Stimulated activated CD8-positive, alpha-beta memory T cell treated with anti-CD3 and anti-CD28 coated beads, Interleukin-4, amount 100 ng/mL, for 48 hours (primary cell): ENCODE data around the gene FRYL.
"Not testable (repeated sequence)": the region's sequence is repeated elsewhere in the genome, so short reads cannot be mapped to it uniquely, and the experiment has no call there.

Experiments used
- DNase-seq: peaks from one replicate; pipeline ENCODE4 v3.0.0-alpha.2; 2020

FRYL gene

DNA sequence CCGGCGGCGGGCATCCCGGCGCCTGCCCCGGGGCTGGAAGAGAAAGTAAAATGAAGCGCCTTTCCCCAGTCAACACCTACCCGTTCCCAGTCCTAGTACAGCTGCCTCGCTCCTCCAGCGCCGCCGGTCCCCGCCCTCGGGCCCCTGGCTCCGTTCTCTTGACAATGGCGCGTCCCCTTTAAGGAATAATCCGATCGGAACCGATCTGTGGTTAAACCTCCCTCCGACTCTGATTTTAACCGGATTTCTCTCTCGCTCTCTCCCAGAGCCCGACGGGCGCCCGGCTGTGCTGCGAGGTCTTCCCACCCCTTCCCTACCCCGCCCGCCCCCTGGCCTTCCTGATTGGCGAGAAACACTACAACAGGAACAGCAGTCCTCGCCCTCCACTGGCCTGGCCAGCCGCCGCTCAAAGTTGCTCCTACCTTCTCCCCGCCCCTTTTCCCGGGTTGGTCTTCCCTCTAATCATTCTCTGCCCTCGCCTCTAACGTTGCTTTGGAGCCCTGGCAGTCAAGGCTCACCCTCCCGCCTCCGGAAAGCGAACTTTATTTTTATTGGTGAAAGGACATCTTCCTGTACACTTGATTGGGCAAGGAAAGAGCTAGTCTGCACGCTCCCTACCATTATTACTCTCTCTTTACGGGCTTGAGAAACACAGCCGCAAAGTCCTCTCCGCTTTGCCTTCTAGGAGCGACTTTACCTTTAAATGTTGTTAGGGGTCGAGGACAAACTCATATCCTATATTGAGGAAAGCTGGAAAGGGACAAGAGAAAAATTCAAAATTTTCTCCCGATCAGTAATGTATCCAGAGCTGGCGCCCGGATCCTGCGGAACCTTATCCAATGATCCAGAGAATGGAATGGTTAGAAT is at the start of gene FRYL:
Gene FRYL (minus strand): TSS at position 282 of the 867 bp plus-strand sequence. CDS start 145,869 bp downstream, outside the sequence.
- DNase-seq: peak; percentile 96

DNA sequence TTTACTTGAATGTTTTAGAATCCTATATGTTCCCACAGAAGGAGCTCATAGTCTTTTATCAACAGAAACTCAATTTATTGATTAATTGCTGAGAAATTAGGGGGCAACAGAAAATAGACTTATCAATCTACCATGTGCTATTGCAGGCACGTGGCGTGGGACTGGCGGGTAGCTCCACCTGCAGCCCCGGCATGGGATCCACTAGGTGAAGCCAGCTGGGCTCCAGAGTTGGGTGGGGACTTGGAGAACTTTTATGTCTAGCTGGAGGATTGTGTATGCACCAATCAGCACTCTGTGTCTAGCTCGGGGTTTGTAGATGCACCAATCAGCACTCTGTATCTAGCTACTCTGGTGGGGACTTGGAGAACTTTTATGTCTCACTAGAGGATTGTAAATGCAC is 47.5 kb upstream of the FRYL start:
- DNase-seq: no peak

DNA sequence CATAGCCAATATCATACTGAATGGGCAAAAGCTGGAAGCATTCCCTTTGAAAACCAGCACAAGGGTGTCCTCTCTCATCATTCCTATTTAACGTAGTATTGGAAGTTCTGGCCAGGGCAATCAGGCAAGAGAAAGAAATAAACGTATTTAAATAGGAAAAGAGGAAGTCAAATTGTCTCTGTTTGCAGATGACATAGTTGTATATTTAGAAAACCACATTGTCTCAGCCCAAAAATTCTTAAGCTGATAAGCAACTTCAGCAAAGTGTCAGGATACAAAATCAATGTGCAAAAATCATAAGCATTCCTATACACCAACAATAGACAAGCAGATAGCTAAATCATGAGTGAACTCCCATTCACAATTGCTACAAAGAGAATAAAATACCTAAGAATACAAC is 41.4 kb upstream of the FRYL start:
- DNase-seq: not testable (repeated sequence)

DNA sequence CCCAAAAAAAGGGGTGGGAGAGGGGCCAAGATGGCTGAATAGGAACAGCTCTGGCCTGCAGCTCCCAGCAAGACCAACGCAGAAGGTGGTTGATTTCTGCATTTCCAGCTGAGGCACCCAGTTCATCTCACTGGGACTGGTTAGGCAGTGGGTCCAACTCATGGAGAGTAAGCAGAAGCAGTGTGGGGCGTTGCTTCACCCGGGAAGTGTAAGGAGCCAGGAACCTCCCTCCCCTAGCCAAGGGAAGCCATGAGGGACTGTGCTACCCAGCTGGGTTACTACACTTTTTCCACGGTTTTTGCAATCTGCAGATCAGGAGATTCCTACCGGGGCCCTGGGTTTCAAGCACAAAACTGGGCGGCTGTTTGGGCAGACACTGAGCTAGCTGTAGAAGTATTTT is 36.9 kb upstream of the FRYL start:
- DNase-seq: no peak

DNA sequence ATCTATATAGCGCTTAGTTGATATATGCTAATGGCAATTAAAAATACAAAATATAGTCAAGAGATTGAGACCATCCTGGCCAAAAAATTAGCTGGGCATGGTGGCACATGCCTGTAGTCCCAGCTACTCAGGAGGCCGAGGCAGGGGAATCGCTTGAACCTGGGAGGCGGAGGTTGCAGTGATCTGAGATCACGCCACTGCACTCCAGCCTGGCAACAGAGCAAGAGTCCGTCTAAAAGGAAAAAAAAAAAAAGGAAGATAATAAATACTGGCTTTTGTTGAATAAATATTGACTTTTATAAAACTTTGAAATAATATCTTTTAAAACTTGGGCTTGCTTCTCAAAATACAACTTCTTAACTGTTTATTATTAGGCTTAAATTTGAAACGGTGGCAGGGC is 36.2 kb upstream of the FRYL start:
- DNase-seq: not testable (repeated sequence)

DNA sequence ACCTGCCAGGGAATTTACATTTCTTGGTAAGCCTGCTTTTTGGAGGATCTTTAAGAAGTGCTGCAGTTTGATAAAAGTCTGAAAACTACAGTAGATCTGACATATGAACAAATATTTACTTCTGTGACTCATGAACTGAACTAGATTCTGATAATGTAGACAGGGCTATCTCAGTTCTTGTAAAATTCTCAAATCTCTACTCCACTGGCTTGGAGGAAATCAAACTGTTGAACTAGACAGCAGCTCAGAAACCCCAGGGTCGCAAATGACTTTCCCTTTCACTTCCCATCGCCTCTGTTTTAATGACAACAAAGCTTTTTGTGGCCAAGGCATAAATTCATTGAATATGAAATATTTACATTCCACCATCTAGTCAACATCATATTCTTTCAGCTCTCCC is 35.4 kb upstream of the FRYL start:
- DNase-seq: no peak

DNA sequence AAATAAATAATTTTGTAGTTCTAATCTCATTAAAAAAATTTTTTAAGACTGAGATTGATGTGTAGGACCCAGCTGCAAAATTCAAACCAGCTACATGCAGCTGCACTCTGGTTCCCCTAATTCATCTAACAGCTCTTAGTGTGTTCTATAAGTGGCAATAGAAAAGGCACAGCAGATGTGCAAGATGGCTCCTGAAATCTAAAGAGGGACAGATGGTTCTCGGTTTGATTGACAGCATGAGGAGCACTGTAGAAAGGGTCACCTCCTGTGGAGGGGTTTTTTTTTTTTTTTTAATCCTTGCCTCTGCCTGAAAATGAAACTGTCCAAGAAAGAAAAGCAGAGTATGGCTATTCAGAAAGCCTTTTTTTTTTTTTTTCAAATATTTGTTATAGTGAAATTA is 33.9 kb upstream of the FRYL start:
- no peak for DNase-seq

DNA sequence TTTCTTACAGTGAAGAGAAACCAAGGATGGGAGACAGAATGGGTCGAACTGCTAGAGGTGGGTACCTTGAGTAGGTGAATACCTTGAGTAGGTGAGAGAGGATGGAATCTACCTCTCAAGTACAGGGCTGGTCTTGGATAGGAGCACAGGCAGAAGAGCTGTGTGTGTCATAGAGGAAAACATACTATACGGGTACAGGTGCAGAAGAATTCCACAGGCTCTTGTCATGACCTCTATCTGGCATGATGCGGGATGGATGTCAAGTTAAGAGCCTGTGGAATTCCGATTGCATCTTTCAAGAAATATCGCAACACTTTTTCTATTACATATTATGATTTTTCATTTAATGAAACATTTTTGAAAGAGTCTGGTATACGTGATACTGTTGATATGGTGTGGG is 32.8 kb upstream of the FRYL start:
- no peak for DNase-seq

DNA sequence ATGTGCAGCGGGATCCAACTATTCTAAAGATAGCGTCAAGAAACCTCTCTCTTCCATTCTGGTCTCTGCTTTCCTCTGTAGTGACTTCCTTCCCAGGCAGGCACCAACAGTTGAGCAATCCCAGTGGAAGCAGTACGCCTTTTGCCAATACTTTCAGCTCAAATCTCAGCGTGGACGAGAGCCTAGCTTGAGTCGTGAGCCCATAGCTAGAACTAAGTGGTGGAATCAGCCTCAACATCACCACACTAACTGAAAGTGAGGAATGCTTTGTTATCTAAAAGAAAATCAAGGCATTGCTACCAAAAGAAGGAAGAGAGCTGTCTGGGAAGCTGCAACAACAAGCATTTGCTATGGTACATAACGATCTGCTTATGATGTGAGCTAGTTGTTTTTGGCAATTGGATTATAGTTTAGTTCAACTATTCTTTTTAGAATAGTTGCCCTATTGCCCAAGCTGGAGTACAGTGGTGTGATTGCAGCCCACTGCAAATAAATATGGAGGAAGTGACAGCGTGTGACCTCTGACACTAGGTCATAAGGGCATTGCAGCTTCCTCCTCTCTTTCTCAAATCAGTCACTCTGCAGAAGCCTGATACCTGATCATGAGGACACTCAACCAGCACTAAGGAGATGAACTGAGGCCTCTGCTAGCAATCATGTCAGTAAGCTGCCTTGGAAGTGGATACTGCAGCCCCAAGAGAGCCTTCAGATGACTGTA is 24.7 kb upstream of the FRYL start:
- no peak for DNase-seq

DNA sequence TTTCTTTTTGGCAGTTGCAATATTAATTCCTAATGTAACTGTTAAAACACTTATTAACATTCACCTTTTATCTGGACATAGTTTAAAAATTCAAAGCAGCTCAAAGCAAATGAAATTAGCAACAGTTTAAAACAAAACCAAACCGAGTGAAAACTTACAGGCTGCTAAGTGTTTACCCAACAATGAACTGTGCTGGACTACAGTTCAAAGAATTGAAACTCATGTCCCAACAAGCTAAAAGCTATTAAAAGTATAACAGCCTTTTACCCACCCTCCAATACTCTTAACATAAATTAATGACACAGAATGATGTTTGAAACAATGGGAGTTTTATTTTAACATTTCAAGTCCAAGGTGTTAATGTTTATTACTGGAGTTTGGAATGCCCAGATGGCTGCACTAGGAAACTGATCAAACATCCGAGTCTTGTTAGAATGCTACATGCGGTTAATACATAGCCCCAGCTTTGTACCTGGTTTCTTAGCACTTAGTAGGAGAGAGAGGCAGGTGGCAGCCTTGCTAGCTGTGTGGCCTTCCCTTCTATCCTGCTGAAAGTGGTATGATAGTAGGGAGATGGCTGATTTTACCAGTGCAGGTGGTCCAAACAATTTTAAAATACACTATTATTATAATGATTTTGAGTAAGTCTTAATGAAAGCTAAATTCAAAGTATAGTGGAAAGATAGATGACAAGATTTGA is 21.1 kb upstream of the FRYL start:
- no peak for DNase-seq

DNA sequence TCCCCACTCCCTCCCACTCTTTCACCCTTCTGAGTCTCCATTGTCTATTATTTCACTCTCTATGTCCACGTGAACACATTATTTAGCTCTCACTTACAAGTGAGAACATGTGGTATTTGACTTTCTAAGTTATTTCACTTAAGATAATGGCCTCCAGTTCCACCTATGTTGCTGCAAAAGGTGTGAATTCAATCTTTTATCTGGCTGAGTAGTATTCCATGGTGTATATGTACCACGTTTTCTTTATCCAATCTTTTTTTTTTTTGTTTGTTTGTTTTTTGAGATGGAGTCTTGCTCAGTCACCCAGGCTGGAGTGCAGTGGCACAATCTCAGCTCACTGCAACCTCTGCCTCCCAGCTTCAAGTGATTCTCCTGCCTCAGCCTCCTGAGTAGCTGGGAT is 20.1 kb upstream of the FRYL start:
- not testable (repeated sequence) for DNase-seq

DNA sequence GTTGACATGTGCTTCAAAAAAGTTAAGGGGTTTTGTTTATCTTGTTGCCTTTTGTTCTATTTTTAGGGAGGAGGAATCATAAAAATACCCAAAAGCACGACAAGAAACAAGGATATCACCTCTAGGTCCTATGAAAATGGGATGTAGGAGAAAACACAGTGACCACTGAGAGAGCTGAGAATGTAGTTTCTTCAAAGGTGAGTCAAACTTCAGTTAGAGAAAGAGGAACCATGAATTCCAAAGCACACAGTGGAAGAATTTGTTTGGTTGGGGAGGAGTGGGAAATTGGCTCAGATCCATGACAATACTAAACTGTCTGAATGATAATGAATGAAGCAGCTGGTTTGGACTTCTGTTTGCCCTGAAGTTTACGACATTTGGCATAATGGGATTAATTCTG is 19.1 kb upstream of the FRYL start:
- no peak for DNase-seq

DNA sequence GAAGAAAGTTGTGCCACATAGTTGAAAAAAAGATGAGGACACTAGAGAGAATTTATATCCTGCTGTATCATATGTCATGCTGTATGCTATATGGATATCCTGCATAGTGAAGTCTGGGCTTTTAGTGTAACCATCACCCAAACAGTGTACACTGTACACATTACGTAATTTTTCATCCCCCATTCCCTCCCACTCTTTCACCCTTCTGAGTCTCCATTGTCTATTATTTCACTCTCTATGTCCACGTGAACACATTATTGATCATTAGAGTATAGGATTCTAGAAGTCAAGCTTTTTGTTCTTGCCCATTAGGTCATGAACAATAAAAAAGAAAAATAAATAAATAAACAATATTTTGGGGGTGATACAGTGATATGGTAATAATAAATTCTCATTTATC is 18.0 kb upstream of the FRYL start:
- DNase-seq: no peak

DNA sequence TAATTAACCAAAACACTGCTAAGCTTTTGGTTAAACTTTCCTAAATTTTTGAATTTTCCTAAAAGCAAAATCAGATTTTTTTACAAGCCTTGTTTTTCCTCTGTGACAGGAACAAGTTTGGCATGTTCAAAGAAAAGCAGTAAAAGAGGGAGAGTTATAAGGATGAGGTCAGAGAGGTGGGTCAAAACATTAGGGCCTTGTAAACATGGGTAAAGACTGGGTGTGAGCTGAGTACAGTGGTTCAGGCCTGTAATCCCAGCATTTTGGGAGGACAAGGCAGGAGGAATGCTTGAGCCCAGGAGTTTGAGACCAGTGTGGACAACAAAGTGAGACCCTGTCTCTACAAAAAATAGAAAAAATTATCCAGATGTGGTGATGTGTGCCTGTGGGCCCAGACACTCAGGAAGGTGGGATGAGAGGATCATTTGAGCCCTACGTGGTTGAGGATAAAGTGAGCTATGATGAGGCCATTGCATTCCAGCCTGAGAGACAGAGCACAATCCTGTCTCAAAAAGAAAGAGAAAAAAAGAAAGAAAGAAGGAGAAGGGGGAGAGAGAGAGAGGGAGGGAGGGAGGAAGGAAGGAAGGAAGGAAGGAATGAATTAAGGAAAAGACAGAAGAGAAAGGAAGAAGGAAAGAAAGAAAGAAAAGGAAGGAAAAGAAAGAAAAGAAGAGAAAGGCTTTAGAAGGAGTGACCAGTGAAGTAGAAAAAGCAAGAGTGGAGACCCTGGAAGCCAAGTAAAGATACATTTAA is 17.0 kb upstream of the FRYL start:
- DNase-seq: no peak

DNA sequence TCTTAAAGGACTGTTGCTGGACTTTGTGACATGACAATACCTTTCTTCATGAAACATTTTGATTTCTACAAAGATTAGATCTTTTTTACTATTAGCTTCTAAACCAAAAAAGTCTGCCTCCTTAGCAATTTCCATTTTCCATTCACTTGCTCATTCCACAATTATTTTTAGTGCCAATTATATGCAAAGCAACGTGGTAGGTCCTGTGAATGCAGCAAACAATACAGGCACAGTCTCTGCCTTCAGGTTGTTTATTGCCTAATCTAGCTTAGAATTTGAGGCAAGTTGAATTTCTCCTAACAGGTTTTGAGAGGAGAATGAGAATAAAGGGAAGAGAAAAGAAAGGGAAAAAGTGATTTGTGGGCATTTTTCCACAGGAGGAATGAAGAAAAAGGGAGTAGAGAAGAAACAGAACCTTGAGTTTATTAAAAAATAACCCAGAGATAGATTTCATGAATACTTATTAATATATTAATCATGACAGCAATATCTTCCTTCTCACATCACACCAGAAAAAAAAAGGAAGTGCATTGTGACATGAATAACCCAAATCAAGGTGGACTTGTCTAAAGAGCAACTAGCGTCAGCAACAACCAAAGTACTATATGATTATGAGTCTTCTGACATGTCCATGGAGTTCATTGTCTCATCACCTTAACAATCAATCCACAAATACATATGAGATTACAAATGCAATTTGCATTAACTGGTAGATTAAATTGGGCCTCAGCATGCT is 16.3 kb upstream of the FRYL start:
- no peak for DNase-seq

DNA sequence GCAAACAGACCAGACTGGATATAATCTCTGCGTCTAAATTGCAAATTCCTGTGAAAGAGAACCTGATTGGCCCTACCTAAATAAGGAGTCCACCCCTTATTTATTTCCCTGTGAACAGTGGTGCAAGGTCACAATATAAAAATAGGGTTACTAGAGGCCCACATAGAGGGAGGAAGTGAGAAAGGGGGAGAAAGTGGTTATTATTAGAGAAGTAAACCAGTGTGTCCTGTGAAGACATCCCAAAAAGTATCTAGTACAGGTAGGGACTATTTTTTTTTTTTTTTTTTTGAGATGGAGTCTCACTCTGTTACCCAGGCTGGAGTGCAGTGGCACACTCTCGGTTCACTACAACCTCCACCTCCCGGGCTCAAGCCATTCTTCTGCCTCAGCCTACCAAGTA is 15.0 kb upstream of the FRYL start:
- DNase-seq: no peak

DNA sequence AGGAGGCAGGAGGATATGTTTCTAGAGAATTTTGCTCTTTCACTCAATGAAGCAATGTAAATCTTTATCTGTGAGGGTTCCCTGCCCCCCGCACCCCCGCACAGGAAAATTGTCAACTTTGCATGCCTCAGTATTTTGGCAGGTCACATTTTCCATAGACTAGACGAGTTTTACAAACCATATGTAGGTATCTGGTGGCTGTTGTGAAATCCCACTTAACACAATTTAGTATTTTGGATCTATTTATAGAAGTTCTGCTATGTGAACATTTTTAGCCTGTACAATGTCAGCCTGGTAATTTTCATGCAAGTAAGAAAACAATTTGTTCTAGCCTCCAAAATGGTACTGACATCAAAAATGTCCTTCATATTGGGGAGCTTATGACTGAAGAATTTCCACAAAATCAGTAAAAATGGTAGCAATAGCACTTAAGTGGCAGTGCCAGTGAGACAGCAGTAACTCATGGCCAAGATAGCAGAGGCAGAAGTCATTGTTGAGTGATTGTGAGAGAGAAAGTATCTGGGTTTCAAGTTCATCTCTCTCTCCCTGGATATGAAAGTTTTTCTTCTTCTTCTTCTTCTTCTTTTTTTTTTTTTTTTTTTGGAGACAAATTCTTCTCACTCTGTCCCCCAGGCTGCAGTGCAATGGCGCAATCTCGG is 12.4 kb upstream of the FRYL start:
- DNase-seq: no peak

DNA sequence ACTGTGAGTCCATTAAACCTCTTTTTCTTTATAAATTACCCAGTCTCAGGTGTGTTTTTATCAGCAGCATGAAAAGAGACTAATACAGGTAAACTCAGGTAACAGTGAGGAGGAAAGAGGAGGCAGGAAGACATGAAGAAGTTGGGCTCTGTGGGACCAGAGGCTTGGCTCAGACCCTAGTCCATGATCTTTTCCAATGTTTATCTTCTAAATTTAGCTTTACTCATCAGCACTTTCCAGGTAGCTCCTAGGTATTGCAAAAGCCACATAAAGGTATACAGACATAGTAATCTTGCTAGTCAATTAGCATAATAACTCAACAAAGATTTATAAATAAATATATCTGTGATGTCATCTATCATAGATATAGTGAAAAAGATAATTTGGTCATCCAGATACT is 11.2 kb upstream of the FRYL start:
- DNase-seq: no peak

DNA sequence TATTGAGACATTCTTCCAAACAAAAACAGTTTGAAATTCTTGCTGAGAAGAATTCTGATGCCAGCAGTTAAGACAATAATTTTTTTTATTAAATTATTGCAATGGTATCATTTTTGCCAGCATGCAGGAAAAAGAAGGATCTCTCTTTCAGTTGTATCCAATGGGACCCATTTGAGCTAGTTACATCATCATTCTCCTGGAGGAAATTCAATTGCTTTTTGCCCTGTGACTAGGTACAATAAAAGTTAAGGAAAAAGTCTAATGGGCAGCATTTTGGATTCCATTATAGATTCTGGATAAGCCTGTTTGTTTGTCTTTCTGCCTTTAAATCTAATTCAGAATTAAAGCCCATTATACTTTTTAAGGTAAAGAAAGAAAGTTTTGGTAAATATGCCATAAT is 10.5 kb upstream of the FRYL start:
- DNase-seq: no peak

DNA sequence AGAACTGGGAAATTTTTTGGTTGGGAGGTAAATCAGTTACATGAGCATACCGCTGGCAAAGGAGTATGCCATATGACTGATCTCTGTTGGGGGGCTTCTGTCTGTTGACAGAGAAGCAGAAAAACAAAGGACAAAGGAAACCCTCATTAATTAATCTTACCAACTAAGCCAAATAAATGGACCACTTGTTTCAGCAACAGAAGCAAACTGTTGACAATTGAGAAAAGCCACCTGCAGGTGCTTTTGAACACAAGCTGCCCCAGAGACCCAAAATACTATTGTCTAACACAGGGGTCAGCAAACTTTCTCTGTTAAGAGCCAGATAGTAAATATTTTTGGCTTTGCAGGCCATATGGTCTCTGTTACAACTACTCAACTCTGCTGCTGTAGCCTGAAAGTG is 7.0 kb upstream of the FRYL start:
- no peak for DNase-seq

DNA sequence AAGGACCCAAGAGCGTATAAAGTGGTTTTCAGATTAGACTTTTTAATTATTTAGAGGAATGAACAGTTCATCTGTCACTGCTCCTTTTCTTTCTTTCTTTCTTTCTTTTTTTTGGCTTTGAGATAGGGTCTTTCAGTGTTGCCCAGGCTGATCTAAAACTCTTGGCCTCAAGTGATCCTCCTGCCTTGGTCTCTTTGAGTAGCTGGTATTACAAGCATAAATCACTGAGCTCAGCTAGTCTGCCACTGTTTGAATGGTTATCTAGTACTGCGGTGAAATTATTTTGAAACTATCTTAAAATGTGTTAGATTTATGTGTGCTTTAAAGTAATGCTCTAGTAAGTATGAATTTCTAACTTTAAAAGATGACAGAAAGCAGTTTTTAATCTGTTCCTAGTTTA is 6.5 kb upstream of the FRYL start:
- DNase-seq: no peak

DNA sequence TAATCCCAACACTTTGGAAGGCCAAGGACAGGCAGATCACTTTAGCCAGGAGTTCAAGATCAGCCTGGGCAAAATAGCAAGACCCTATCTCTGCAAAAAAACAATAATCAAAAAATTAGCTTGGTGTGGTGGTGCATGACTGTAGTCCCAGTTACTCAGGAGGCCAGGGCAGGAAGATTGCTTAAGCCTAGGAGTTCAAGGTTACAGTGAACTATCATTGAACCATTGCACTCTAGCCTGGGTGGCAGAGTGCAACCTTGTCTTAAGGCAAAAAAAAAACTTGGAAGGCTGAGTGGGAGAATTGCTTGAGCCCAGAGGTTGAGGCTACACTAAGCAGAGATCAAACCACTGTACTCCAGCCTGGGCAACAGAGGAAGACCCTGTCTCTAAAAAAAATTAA is 5.2 kb upstream of the FRYL start:
- no peak for DNase-seq
